GM12891 (cell line): Measurements from ENCODE around the gene SATB2.

ENCODE experiments used
- PAX5 ChIP-seq: IDR thresholded peaks from 2 replicates; pipeline ENCODE4 v1.6.1; 2011; ENCODE audit warnings: low read length, moderate library complexity, mild to moderate bottlenecking; ENCODE audit not compliant: insufficient read depth, severe bottlenecking
- POLR2A ChIP-seq: IDR thresholded peaks from 2 replicates; pipeline ENCODE4 v1.6.1; 2011; ENCODE audit warnings: low read depth, low read length, control low read depth
- POLR2AphosphoS5 ChIP-seq: IDR thresholded peaks from 2 replicates; pipeline ENCODE4 v1.6.1; 2011; ENCODE audit warnings: low read depth, low read length, control low read depth
- SPI1 ChIP-seq: IDR thresholded peaks from 2 replicates; pipeline ENCODE4 v1.6.1; 2011; ENCODE audit warnings: low read depth, low read length, control low read depth
- TAF1 ChIP-seq: IDR thresholded peaks from 2 replicates; pipeline ENCODE4 v1.6.1; 2011; ENCODE audit warnings: low read depth, low read length, control low read depth

- TF ChIP-seq POLR2AphosphoS5 = no peak
- TF ChIP-seq POLR2A = no peak
- no peak for TF ChIP-seq TAF1
- no peak for TF ChIP-seq PAX5
- TF ChIP-seq SPI1 = no peak
Observed at GRCh38 chr2:199322151-199322550, 135.6 kb downstream of the SATB2 start.
